GM12878 (cell line): ENCODE results near the gene TTC39A. TPM values are rescaled to one million over a fixed set of nuclear protein-coding genes. Genes with fewer than 3 reads are reported as not detected.

Source experiments
- ATAC-seq: fragments of 200-7000 bp; cut with Tn5 transposase; 3 replicates; pipeline ENCODE4 v1.9.1; 2020; ENCODE audit warnings: mild to moderate bottlenecking, moderate library complexity
- BruUV-seq: library from RNA; stranded (reverse); fragments of 400-500 nt; replicated peaks from 2 replicates; lab custom pipeline; 2021; lab: Mats Ljungman, UMichigan
- CTCF ChIA-PET: fragments of 300-600 bp; sonication (Branson Sonifier 250); formaldehyde crosslinking; extraction: SDS; loops from one replicate; lab custom pipeline; 2021; ENCODE audit warnings: inconsistent platforms; lab: Yijun Ruan, JAX
- POLR2A ChIA-PET: fragments of 350-600 bp; formaldehyde crosslinking; extraction: SDS; loops from one replicate; lab custom pipeline; 2021; ENCODE audit warnings: inconsistent platforms; lab: Charles Lee
- RAD21 ChIA-PET: fragments of 300-600 bp; sonication (Branson Sonifier 250); formaldehyde crosslinking; loops from one replicate; lab custom pipeline; 2023; ENCODE audit warnings: antibody characterized with exemption; ENCODE audit not compliant: unreplicated experiment; lab: Charles Lee
- SMC1A ChIA-PET: fragments of 300-600 bp; sonication (Branson Sonifier 250); formaldehyde crosslinking; loops from one replicate; lab custom pipeline; 2023; ENCODE audit not compliant: unreplicated experiment, uncharacterized antibody; lab: Charles Lee
- DNase-seq: peaks from one replicate; pipeline ENCODE4 v3.0.0-alpha.2; 2011; ENCODE audit warnings: low read depth, low spot score
- FAIRE-seq: peaks from 3 replicates; lab custom pipeline; 2011; peaks lifted over from hg19 to GRCh38; lab: Jason Lieb, UNC
- H2AFZ ChIP-seq: 2 replicates; pipeline ENCODE4 v1.6.0; 2011; ENCODE audit warnings: low read depth, low read length, control low read depth; ENCODE audit not compliant: control insufficient read depth
- H3K27ac ChIP-seq: 2 replicates; pipeline ENCODE4 v1.5.1; 2011; ENCODE audit warnings: control low read depth; ENCODE audit not compliant: control insufficient read depth, insufficient read depth
- H3K27me3 ChIP-seq, 2 experiments: replicated peaks in 1 of 2; 2 replicates each; pipeline versions ENCODE4 v1.6.0 to v1.6.1; 2011; ENCODE audit warnings: low read length in 1 of 2; ENCODE audit not compliant: control insufficient read depth in 2 of 2, insufficient read depth in 2 of 2
- H3K36me3 ChIP-seq, 2 experiments: 2 replicates each; pipeline ENCODE4 v1.5.1; 2011; ENCODE audit warnings: low read length in 1 of 2; ENCODE audit not compliant: control insufficient read depth in 2 of 2, insufficient read depth in 2 of 2
- H3K4me1 ChIP-seq: 2 replicates; pipeline ENCODE4 v1.6.1; 2011; ENCODE audit warnings: mild to moderate bottlenecking, low read length, moderate library complexity, mixed read lengths; ENCODE audit not compliant: control insufficient read depth, insufficient read depth
- H3K4me2 ChIP-seq: 2 replicates; pipeline ENCODE4 v1.6.0; 2011; ENCODE audit warnings: control low read depth; ENCODE audit not compliant: control insufficient read depth, insufficient read depth
- H3K4me3 ChIP-seq: fragments of 200-600 bp; sonication (generic); 2 replicates; pipeline ENCODE4 v1.5.1; 2016
- H3K79me2 ChIP-seq: 2 replicates; pipeline ENCODE4 v1.6.0; 2011; ENCODE audit warnings: low read length; ENCODE audit not compliant: control insufficient read depth, insufficient read depth
- H3K9ac ChIP-seq: 2 replicates; pipeline ENCODE4 v1.8.0; 2011; ENCODE audit warnings: low read length, control low read depth, mixed read lengths; ENCODE audit not compliant: control insufficient read depth, insufficient read depth
- H3K9me3 ChIP-seq: replicated peaks from 3 replicates; pipeline ENCODE4 v1.5.1; 2011; ENCODE audit warnings: mild to moderate bottlenecking, low read length; ENCODE audit not compliant: control insufficient read depth, insufficient read depth
- H4K20me1 ChIP-seq: 2 replicates; pipeline ENCODE4 v1.6.0; 2011; ENCODE audit not compliant: control insufficient read depth, insufficient read depth
- BMI1 ChIP-seq: fragments of 450-650 bp; IDR thresholded peaks from 2 replicates; pipeline ENCODE4 v1.6.1; 2016; ENCODE audit warnings: mild to moderate bottlenecking, moderate library complexity, borderline replicate concordance
- CHD4 ChIP-seq: fragments of 200-600 bp; sonication (generic); IDR thresholded peaks from 2 replicates; pipeline ENCODE4 v1.6.1; 2016; ENCODE audit warnings: mild to moderate bottlenecking
- FOXK2 ChIP-seq: fragments of 450-650 bp; IDR thresholded peaks from 2 replicates; pipeline ENCODE4 v1.6.1; 2017; ENCODE audit warnings: mild to moderate bottlenecking, moderate library complexity
- GABPA ChIP-seq: IDR thresholded peaks from 2 replicates; pipeline ENCODE4 v1.6.1; 2014; ENCODE audit warnings: antibody characterized with exemption, low read depth, mild to moderate bottlenecking, inconsistent platforms
- IKZF1 ChIP-seq: fragments of 450-650 bp; conservative IDR thresholded peaks from 2 replicates; pipeline ENCODE4 v1.6.1; 2017; ENCODE audit warnings: antibody characterized with exemption, mild to moderate bottlenecking
- PRDM15 ChIP-seq: fragments of 450-650 bp; formaldehyde crosslinking; IDR thresholded peaks from 2 replicates; pipeline ENCODE4 v1.4.0; 2020; ENCODE audit warnings: mild to moderate bottlenecking, moderate library complexity
- RBBP5 ChIP-seq: fragments of 200-600 bp; sonication (generic); conservative IDR thresholded peaks from 2 replicates; pipeline ENCODE4 v1.6.1; 2016
- REST ChIP-seq: IDR thresholded peaks from 2 replicates; pipeline ENCODE4 v1.6.1; 2012; ENCODE audit warnings: mild to moderate bottlenecking, low read depth, low read length
- SMARCA5 ChIP-seq: fragments of 450-650 bp; IDR thresholded peaks from 2 replicates; pipeline ENCODE4 v1.6.1; 2017; ENCODE audit warnings: mild to moderate bottlenecking
- WGBS: methylation state at CpG from one replicate; pipeline ENCODE4 v1.1.6; 2016; ENCODE audit warnings: low lambda C conversion rate; ENCODE audit not compliant: insufficient replicate concordance, insufficient coverage; ENCODE audit errors: missing lambda C conversion rate; 5-methylcytosine and 5-hydroxymethylcytosine counted together
- in situ Hi-C: fragments of 300-500 bp; cut with MboI; formaldehyde crosslinking; loops from 9 replicates; pipeline ENCODE4 v1.14.3; 2018; ENCODE audit warnings: mixed read lengths
- intact Hi-C: fragments of 100-400 bp; cut with micrococcal nuclease; formaldehyde crosslinking; loops from one replicate; pipeline ENCODE4 v1.14.2; 2022; ENCODE audit not compliant: unreplicated experiment
- polyA plus RNA-seq, 11 experiments: library from polyadenylated mRNA; depleted of rRNA in 4 of 11; unstranded in 6 of 11; stranded (reverse) in 5 of 11; fragments of >200 nt; fragmentation: Nextera tagmentation in 4 of 11; fragmentation: Illumina TruSeq in 1 of 11; extraction: Ambion mirVana in 4 of 11; extraction: Trizol in 1 of 11; gene quantifications; 1 replicate in 1 of 11; 2 replicates in 10 of 11; pipeline versions ENCODE4 v1.2.1 to v1.2.3, GENCODE V29; 2011 to 2016; ENCODE audit warnings: inconsistent platforms in 2 of 11, missing spikeins in 2 of 11, low read depth in 1 of 11
- total RNA-seq, 4 experiments: library from RNA; depleted of rRNA in 3 of 4; stranded (reverse); fragments of >200 nt in 3 of 4; fragmentation: Illumina TruSeq in 1 of 4; extraction: Trizol in 1 of 4; gene quantifications; 2 replicates each; pipeline versions ENCODE4 v1.2.1 to v1.2.3, GENCODE V29; 2013 to 2021

TTC39A gene
- total and polyA plus RNA-seq, 10 of the 15 experiments (the other 5 are each of a cell fraction or from before 2014, with no cell fraction given), result 0.18 to 3.0 (median 1.2) TPM

GRCh38 chr1:51320967-51321923 is 9.1 kb downstream of the TTC39A start:
- ChIA-PET RAD21 (no interaction called here), SMC1A (interaction anchor here (0.5 kb wide), 1 partner anchor 325 kb away, joined by 3 read pairs; no protein-coding TSS in a partner anchor), CTCF (interaction anchor here (0.5 kb wide), 1 partner anchor 105 kb away, joined by 3 read pairs; no protein-coding TSS in a partner anchor), POLR2A (interaction anchor here (0.7 kb wide), 1 partner anchor 251 kb away, joined by 4 read pairs; no protein-coding TSS in a partner anchor)
- Histone ChIP-seq H3K4me2 (no peak overlapping the region), H3K27me3 (no peaks in the 10 kb centered on the region), H3K4me1 (no peaks in the 10 kb centered on the region), H2AFZ (no peak overlapping the region), H3K36me3 (no peaks in the 10 kb centered on the region; a peak in 1 of 4 replicates), H3K4me3 (no peak overlapping the region), H3K27ac (no peak overlapping the region), H3K79me2 (no peaks in the 10 kb centered on the region), H4K20me1 (no peaks in the 10 kb centered on the region), H3K9me3 (no peaks in the 10 kb centered on the region), H3K9ac (no peak overlapping the region)
- intact Hi-C loops (no loop called here), in situ Hi-C loops (no loop called here)
- FAIRE-seq, result no peak
- TF ChIP-seq GABPA (no peak), SMARCA5 (no peak), BMI1 (no peak), PRDM15 (no peak), IKZF1 (no peak), REST (no peak), FOXK2 (no peak), CHD4 (no peak), RBBP5 (no peak)
- BruUV-seq, result no TSS peak
- no peak for DNase-seq
- WGBS, result 72% methylated on average over 11 of the region's 11 CpGs
- ATAC-seq, result no peak
